Gastrocnemius medialis (tissue), 4 donors: ENCODE measurements around the gene CYP27A1.

ENCODE experiments used
- CTCF ChIP-seq, 5 experiments: fragments of 450-650 bp in 3 of 5; fragments of 200-600 bp in 2 of 5; sonication (generic) in 2 of 5; IDR thresholded peaks in 4 of 5; conservative IDR thresholded peaks in 1 of 5; 1 replicate in 4 of 5; 2 replicates in 1 of 5; pipeline ENCODE4 v1.5.1; 2016 to 2019; ENCODE audit warnings: antibody characterized with exemption in 5 of 5, mild to moderate bottlenecking in 3 of 5, moderate library complexity in 3 of 5
- POLR2A ChIP-seq, 2 donors: fragments of 450-650 bp; IDR thresholded peaks; one replicate each; pipeline ENCODE4 v1.6.1; 2017; ENCODE audit warnings: antibody characterized with exemption in 2 of 2, mild to moderate bottlenecking in 2 of 2, moderate library complexity in 2 of 2

- TF ChIP-seq CTCF (IDR thresholded peaks at IDR 0.05 in 4 of 5, conservative IDR thresholded peaks at IDR 0.05 in 1 of 5) (no peak), POLR2A (IDR thresholded peaks at IDR 0.05) (no peak)
Observed at GRCh38 chr2:218810256-218810655, 28.3 kb downstream of the CYP27A1 start.
